ENCODE data around the gene CFAP57. TPM values are rescaled to one million over a fixed set of nuclear protein-coding genes. Genes with fewer than 3 reads are reported as not detected.
A peak's percentile ranks its signal among the peaks of the same experiment; 100 is the strongest.

CFAP57 gene
- total and polyA plus RNA-seq, 2 of the 13 experiments (the other 11 are each of a cell fraction or from before 2014, with no cell fraction given), result 0.01 TPM; not detected in 1

DNA sequence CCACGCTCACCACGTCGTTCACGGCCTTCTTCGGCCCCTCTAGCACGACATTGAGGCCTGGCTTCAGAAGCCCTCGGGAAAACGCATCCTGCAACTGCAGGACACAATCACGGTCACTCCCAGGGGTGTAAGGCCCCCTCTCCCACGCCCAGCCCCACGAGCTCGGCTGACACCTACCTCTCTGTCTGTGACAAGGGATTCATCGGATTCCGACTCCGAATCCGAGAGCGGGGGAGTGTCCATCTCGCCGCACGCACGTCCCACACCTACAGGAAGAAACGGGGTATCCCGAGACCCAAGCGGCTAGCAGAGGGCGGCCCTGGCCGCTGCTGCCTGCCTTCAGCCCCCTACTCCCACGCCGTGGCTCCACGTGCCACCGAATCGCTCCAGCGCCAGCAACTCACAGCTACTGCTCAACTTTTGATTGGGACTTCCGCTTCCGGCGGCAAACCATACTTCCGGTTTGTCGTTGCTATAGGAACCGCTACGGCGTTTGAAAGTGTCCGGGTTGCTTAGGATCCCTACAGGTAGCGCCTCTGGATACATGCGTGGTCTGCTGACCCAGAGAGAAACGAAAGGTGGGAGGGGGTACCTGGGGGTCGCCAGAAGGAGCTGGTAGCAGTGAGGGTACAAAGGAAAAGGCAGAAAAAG, at the start of gene CFAP57, which contains the start of gene EBNA1BP2 (continued):
- TF ChIP-seq, protein P1, sequence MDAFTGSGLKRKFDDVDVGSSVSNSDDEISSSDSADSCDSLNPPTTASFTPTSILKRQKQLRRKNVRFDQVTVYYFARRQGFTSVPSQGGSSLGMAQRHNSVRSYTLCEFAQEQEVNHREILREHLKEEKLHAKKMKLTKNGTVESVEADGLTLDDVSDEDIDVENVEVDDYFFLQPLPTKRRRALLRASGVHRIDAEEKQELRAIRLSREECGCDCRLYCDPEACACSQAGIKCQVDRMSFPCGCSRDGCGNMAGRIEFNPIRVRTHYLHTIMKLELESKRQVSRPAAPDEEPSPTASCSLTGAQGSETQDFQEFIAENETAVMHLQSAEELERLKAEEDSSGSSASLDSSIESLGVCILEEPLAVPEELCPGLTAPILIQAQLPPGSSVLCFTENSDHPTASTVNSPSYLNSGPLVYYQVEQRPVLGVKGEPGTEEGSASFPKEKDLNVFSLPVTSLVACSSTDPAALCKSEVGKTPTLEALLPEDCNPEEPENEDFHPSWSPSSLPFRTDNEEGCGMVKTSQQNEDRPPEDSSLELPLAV (CRISPR knock-in tag; conservative IDR thresholded peaks at IDR 0.05; ENCODE audit: low read depth), result 0 out of 2 replicates have a peak, but pooled peaks have one; percentile 62
- TF ChIP-seq, protein P2, sequence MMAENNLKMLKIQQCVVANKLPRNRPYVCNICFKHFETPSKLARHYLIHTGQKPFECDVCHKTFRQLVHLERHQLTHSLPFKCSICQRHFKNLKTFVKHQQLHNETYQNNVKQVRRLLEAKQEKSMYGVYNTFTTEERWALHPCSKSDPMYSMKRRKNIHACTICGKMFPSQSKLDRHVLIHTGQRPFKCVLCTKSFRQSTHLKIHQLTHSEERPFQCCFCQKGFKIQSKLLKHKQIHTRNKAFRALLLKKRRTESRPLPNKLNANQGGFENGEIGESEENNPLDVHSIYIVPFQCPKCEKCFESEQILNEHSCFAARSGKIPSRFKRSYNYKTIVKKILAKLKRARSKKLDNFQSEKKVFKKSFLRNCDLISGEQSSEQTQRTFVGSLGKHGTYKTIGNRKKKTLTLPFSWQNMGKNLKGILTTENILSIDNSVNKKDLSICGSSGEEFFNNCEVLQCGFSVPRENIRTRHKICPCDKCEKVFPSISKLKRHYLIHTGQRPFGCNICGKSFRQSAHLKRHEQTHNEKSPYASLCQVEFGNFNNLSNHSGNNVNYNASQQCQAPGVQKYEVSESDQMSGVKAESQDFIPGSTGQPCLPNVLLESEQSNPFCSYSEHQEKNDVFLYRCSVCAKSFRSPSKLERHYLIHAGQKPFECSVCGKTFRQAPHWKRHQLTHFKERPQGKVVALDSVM (CRISPR knock-in tag; IDR thresholded peaks at IDR 0.05), result no peak
- TF ChIP-seq POLR2AphosphoS5 (IDR thresholded peaks at IDR 0.05; ENCODE audit: low read depth, low read length), result peak; percentile 89
- peak; percentile 86 for TF ChIP-seq ASH2L (IDR thresholded peaks at IDR 0.05; ENCODE audit: insufficient read length, low read depth, low read length)
- 0 out of 2 replicates have a peak, but pooled peaks have one; percentile 62 for TF ChIP-seq REXO4 (CRISPR knock-in tag; IDR thresholded peaks at IDR 0.05; ENCODE audit: borderline replicate concordance)
- peak; percentile 56; the same call in 1 of the 2 replicates for TF ChIP-seq NR1H2 (CRISPR knock-in tag; IDR thresholded peaks at IDR 0.05; ENCODE audit: borderline replicate concordance, low read depth)
- TF ChIP-seq GPN1 (CRISPR knock-in tag; IDR thresholded peaks at IDR 0.05; ENCODE audit: borderline replicate concordance), result no peak
- TF ChIP-seq, protein P3, sequence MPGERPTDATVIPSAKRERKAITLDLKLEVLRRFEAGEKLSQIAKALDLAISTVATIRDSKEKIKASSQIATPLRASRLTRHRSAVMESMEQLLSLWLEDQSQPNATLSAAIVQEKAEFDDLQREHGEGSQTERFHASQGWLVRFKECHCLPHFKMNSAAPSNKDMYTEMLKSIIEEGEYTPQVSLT (CRISPR knock-in tag; IDR thresholded peaks at IDR 0.05; ENCODE audit: borderline replicate concordance, low read depth), result no peak
- TF ChIP-seq KLF9 (CRISPR knock-in tag; IDR thresholded peaks at IDR 0.05; ENCODE audit: low read depth), result no peak
- TF ChIP-seq, protein P4, sequence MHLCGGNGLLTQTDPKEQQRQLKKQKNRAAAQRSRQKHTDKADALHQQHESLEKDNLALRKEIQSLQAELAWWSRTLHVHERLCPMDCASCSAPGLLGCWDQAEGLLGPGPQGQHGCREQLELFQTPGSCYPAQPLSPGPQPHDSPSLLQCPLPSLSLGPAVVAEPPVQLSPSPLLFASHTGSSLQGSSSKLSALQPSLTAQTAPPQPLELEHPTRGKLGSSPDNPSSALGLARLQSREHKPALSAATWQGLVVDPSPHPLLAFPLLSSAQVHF (CRISPR knock-in tag; IDR thresholded peaks at IDR 0.05), result no peak
- TF ChIP-seq, protein P5, sequence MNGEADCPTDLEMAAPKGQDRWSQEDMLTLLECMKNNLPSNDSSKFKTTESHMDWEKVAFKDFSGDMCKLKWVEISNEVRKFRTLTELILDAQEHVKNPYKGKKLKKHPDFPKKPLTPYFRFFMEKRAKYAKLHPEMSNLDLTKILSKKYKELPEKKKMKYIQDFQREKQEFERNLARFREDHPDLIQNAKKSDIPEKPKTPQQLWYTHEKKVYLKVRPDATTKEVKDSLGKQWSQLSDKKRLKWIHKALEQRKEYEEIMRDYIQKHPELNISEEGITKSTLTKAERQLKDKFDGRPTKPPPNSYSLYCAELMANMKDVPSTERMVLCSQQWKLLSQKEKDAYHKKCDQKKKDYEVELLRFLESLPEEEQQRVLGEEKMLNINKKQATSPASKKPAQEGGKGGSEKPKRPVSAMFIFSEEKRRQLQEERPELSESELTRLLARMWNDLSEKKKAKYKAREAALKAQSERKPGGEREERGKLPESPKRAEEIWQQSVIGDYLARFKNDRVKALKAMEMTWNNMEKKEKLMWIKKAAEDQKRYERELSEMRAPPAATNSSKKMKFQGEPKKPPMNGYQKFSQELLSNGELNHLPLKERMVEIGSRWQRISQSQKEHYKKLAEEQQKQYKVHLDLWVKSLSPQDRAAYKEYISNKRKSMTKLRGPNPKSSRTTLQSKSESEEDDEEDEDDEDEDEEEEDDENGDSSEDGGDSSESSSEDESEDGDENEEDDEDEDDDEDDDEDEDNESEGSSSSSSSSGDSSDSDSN (CRISPR knock-in tag; IDR thresholded peaks at IDR 0.05), result peak; percentile 50
- 0 out of 2 replicates have a peak, but pooled peaks have one; percentile 25 for TF ChIP-seq BRCA1 (CRISPR knock-in tag; IDR thresholded peaks at IDR 0.05)
- no peak for TF ChIP-seq ZNF431 (CRISPR knock-in tag; IDR thresholded peaks at IDR 0.05; ENCODE audit: borderline replicate concordance, low read depth)
- no peak for TF ChIP-seq ZFP1 (CRISPR knock-in tag; IDR thresholded peaks at IDR 0.05)
- 0 out of 2 replicates have a peak, but pooled peaks have one; percentile 16 for TF ChIP-seq ZNF605 (CRISPR knock-in tag; IDR thresholded peaks at IDR 0.05)
- TF ChIP-seq CAMTA2 (CRISPR knock-in tag; IDR thresholded peaks at IDR 0.05; ENCODE audit: borderline replicate concordance), result 0 out of 2 replicates have a peak, but pooled peaks have one; percentile 88
- 0 out of 2 replicates have a peak, but pooled peaks have one; percentile 65 for TF ChIP-seq ZNF777 (CRISPR knock-in tag; IDR thresholded peaks at IDR 0.05)
- TF ChIP-seq ATF7-NPFF (CRISPR knock-in tag; IDR thresholded peaks at IDR 0.05; ENCODE audit: low read depth), result peak; percentile 73; the same call in 1 of the 2 replicates
- no peak for TF ChIP-seq ZNF230 (CRISPR knock-in tag; IDR thresholded peaks at IDR 0.05)
- TF ChIP-seq KLF16 (CRISPR knock-in tag; IDR thresholded peaks at IDR 0.05), result peak in 1 of 2 experiments; percentile 27; a peak in 1 of 4 replicates
- peak; percentile 95 for TF ChIP-seq RFX1 (IDR thresholded peaks at IDR 0.05)
